SK-N-SH treated with all-trans-retinoic acid at 6 μM for 48 hours (cell line): ENCODE measurements around the gene OFD1.

Source experiments
- ATAC-seq: fragments of 200-7000 bp; cut with Tn5 transposase; 3 replicates; pipeline ENCODE4 v1.9.1; 2020; ENCODE audit warnings: mild to moderate bottlenecking, moderate library complexity
- ARNTL ChIP-seq: fragments of 450-650 bp; formaldehyde crosslinking; IDR thresholded peaks from 2 replicates; pipeline ENCODE4 v1.5.0; 2020; ENCODE audit warnings: low read depth, mild to moderate bottlenecking, moderate library complexity, borderline replicate concordance
- BACH2 ChIP-seq: fragments of 250-450 bp; sonication (Bioruptor Pico); IDR thresholded peaks from 2 replicates; pipeline ENCODE4 v1.9.0; 2021; ENCODE audit warnings: mild to moderate bottlenecking, borderline replicate concordance
- CSDC2 ChIP-seq: fragments of 250-450 bp; sonication (Bioruptor Pico); IDR thresholded peaks from 2 replicates; pipeline ENCODE4 v1.5.0; 2020; ENCODE audit warnings: mild to moderate bottlenecking, moderate library complexity
- ESRRG ChIP-seq: fragments of 250-450 bp; sonication (Bioruptor Pico); IDR thresholded peaks from 2 replicates; pipeline ENCODE4 v1.6.1; 2021; ENCODE audit warnings: mild to moderate bottlenecking
- GLIS3 ChIP-seq: fragments of 250-450 bp; sonication (Bioruptor Pico); IDR thresholded peaks from 2 replicates; pipeline ENCODE4 v1.5.0; 2020; ENCODE audit warnings: mild to moderate bottlenecking, moderate library complexity
- ISL1 ChIP-seq: fragments of 250-450 bp; sonication (Bioruptor Pico); IDR thresholded peaks from 2 replicates; pipeline ENCODE4 v2.1.2; 2022; ENCODE audit warnings: mild to moderate bottlenecking, moderate library complexity
- OSR1 ChIP-seq: fragments of 250-450 bp; sonication (Bioruptor Pico); IDR thresholded peaks from 2 replicates; pipeline ENCODE4 v1.8.0; 2022; ENCODE audit warnings: moderate library complexity, mild to moderate bottlenecking, inconsistent platforms
- PPARA ChIP-seq: fragments of 250-450 bp; sonication (Bioruptor Pico); IDR thresholded peaks from 2 replicates; pipeline ENCODE4 v1.5.0; 2020; ENCODE audit warnings: mild to moderate bottlenecking, borderline replicate concordance
- RARB ChIP-seq: fragments of 250-450 bp; sonication (Bioruptor Pico); IDR thresholded peaks from 2 replicates; pipeline ENCODE4 v1.8.0; 2021; ENCODE audit warnings: mild to moderate bottlenecking, moderate library complexity
- SNAI2 ChIP-seq: fragments of 250-450 bp; sonication (Bioruptor Pico); IDR thresholded peaks from 2 replicates; pipeline ENCODE4 v1.5.0; 2020; ENCODE audit warnings: mild to moderate bottlenecking, moderate library complexity
- TOX ChIP-seq: fragments of 250-450 bp; sonication (Bioruptor Pico); IDR thresholded peaks from 2 replicates; pipeline ENCODE4 v1.8.0; 2021; ENCODE audit warnings: mild to moderate bottlenecking, moderate library complexity, borderline replicate concordance
- ZC3H10 ChIP-seq: fragments of 250-450 bp; sonication (Bioruptor Pico); IDR thresholded peaks from 2 replicates; pipeline ENCODE4 v1.5.1; 2021; ENCODE audit warnings: mild to moderate bottlenecking, moderate library complexity
- ZFP3 ChIP-seq: fragments of 250-450 bp; sonication (Bioruptor Pico); IDR thresholded peaks from 2 replicates; pipeline ENCODE4 v1.5.0; 2020; ENCODE audit warnings: mild to moderate bottlenecking, moderate library complexity
- ZFP30 ChIP-seq: fragments of 450-650 bp; formaldehyde crosslinking; IDR thresholded peaks from 2 replicates; pipeline ENCODE4 v1.5.0; 2022; ENCODE audit warnings: mild to moderate bottlenecking, moderate library complexity
- ZNF565 ChIP-seq: fragments of 450-650 bp; formaldehyde crosslinking; conservative IDR thresholded peaks from 2 replicates; pipeline ENCODE4 v1.5.0; 2020; ENCODE audit warnings: low read depth, mild to moderate bottlenecking, moderate library complexity
- ZNF70 ChIP-seq: fragments of 450-650 bp; formaldehyde crosslinking; IDR thresholded peaks from 2 replicates; pipeline ENCODE4 v1.5.0; 2020; ENCODE audit warnings: mild to moderate bottlenecking, moderate library complexity
- ZNF8 ChIP-seq: fragments of 450-650 bp; formaldehyde crosslinking; IDR thresholded peaks from 2 replicates; pipeline ENCODE4 v1.5.0; 2020; ENCODE audit warnings: mild to moderate bottlenecking, moderate library complexity
- TF ChIP-seq, protein P1 (sequence below): fragments of 250-450 bp; sonication (Bioruptor Pico); IDR thresholded peaks from 2 replicates; pipeline ENCODE4 v1.5.1; 2021; ENCODE audit warnings: mild to moderate bottlenecking, moderate library complexity
- TF ChIP-seq, protein P2 (sequence below): fragments of 250-450 bp; sonication (Bioruptor Pico); IDR thresholded peaks from 2 replicates; pipeline ENCODE4 v1.8.0; 2020; ENCODE audit warnings: mild to moderate bottlenecking, moderate library complexity, borderline replicate concordance
- TF ChIP-seq, protein P3 (sequence below): fragments of 250-450 bp; sonication (Bioruptor Pico); IDR thresholded peaks from 2 replicates; pipeline ENCODE4 v1.5.1; 2020; ENCODE audit warnings: low read depth, mild to moderate bottlenecking, moderate library complexity
- TF ChIP-seq, protein P4 (sequence below): fragments of 250-450 bp; sonication (Bioruptor Pico); IDR thresholded peaks from 2 replicates; pipeline ENCODE4 v1.5.0; 2020; ENCODE audit warnings: mild to moderate bottlenecking, moderate library complexity
- TF ChIP-seq, protein P5 (sequence below): fragments of 250-450 bp; sonication (Bioruptor Pico); IDR thresholded peaks from 2 replicates; pipeline ENCODE4 v1.8.0; 2021; ENCODE audit warnings: low read depth, mild to moderate bottlenecking, moderate library complexity, borderline replicate concordance

The OFD1 gene, protein sequence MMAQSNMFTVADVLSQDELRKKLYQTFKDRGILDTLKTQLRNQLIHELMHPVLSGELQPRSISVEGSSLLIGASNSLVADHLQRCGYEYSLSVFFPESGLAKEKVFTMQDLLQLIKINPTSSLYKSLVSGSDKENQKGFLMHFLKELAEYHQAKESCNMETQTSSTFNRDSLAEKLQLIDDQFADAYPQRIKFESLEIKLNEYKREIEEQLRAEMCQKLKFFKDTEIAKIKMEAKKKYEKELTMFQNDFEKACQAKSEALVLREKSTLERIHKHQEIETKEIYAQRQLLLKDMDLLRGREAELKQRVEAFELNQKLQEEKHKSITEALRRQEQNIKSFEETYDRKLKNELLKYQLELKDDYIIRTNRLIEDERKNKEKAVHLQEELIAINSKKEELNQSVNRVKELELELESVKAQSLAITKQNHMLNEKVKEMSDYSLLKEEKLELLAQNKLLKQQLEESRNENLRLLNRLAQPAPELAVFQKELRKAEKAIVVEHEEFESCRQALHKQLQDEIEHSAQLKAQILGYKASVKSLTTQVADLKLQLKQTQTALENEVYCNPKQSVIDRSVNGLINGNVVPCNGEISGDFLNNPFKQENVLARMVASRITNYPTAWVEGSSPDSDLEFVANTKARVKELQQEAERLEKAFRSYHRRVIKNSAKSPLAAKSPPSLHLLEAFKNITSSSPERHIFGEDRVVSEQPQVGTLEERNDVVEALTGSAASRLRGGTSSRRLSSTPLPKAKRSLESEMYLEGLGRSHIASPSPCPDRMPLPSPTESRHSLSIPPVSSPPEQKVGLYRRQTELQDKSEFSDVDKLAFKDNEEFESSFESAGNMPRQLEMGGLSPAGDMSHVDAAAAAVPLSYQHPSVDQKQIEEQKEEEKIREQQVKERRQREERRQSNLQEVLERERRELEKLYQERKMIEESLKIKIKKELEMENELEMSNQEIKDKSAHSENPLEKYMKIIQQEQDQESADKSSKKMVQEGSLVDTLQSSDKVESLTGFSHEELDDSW

DNA sequence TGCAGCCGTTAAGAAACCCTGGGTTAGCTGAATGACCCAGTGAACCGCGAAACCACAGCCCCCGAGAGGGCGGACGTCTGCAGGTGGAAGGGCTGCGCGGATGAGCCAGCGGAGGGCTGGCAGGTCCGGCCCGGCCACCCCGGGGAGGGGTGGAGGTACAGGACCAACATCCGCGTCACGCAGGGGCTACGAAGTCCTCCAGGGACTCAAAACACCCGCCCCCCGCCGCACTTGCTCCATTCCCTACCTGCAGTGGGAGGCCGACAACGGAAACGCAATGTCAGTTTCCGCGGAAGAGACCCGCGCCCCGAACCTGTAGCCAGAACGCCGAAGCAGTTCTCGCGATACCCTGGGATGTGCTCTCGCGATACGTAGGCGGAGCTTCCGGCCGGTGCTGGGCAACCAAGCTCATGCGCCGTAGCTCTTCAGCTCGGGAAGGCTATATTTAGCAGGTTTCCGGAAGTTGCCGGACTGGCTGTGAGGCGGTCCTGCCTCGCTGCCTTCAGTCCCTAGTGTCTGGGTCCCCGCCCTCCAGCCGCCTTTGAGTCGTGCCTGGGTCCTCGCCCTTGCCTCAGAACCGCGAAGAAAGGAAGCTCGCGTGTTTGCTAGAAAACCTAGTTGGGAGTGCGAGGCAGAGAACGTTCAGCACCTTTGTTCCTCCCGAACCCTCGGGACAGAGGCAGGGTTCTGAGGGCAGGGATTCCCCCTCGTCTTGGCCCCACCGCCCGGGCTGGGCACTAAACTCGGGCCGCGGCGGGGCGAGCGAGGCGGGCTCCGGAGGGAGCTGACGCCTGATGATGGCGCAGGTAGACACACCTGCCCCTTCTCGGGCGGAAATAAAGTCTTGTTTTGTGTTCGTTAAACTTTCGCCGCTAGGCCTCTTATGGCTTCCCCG, at the start of gene OFD1, which contains the start of gene TRAPPC2:
TSS of gene OFD1 (plus strand) at position 471 of the 895 bp plus-strand sequence. CDS start at position 795, 324 bp downstream.
TSS of gene TRAPPC2 (minus strand) at position 343 of the 895 bp plus-strand sequence. CDS start 14,657 bp downstream, outside the sequence.
- TF ChIP-seq SNAI2 (CRISPR knock-in tag) (no peak), CSDC2 (no peak), ZFP3 (CRISPR knock-in tag) (peak; percentile 67; the same call in 1 of the 2 replicates), PPARA (CRISPR knock-in tag) (no peak), ESRRG (CRISPR knock-in tag) (no peak)
- peak; percentile 99 for ATAC-seq

DNA sequence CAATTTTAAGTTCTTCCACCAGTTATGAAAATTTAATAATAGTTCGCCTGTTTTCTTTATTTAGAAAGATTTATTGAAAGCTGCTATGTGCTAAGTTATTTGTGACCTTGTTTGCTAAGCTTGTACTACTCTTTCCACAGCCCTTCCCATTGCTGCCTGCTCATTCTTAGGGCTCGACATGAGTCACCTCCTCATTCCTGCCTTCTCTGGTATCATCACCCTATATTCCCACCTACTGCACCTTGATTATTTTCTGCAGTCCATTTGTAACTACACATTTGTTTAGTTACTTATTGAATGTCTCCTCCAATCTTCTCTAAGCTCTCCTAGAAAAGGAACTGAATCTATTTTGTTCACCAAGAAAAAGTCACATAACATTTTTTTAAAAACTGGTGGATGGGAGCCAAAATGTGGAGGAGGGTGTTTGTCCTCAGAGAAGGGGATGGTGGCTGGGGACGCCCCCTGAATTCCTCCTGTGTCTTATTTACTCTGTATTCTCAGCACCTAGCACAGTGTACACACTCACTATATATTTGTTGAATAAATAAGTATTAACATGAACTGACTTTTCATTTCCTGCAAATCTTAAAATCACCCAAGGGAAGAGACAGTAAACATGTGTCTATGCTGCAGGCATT, 49.3 kb upstream of the OFD1 start:
- TF ChIP-seq GLIS3 (no peak), ZFP30 (CRISPR knock-in tag) (no peak), ZNF8 (CRISPR knock-in tag) (no peak), OSR1 (CRISPR knock-in tag) (no peak), TOX (CRISPR knock-in tag) (no peak), ARNTL (no peak), BACH2 (CRISPR knock-in tag) (no peak), ZNF565 (CRISPR knock-in tag) (no peak), PPARA (CRISPR knock-in tag) (no peak), ZNF70 (CRISPR knock-in tag) (no peak), ESRRG (CRISPR knock-in tag) (no peak), SNAI2 (CRISPR knock-in tag) (no peak)
- TF ChIP-seq, protein P1, sequence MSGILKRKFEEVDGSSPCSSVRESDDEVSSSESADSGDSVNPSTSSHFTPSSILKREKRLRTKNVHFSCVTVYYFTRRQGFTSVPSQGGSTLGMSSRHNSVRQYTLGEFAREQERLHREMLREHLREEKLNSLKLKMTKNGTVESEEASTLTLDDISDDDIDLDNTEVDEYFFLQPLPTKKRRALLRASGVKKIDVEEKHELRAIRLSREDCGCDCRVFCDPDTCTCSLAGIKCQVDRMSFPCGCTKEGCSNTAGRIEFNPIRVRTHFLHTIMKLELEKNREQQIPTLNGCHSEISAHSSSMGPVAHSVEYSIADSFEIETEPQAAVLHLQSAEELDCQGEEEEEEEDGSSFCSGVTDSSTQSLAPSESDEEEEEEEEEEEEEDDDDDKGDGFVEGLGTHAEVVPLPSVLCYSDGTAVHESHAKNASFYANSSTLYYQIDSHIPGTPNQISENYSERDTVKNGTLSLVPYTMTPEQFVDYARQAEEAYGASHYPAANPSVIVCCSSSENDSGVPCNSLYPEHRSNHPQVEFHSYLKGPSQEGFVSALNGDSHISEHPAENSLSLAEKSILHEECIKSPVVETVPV (CRISPR knock-in tag), result no peak
- no peak for ATAC-seq

DNA sequence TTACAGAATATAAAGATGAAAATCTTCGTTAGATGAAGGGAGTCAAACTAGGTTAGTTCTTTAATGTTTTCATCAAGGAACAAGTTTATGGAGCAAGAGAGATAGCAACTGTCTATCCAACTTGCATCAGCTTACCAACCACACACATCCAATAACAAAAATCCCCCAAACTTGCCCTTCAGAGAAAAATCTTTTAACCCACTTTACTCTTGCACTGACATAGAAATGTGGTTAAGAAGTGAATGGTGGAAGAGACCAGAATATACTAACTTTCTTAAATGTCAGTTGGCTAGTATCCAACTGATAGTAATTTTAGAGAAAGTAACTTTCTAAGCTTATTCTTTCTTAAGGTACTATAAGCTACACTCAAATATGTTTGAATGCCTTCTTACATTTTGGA, 47.3 kb upstream of the OFD1 start:
- no peak for ATAC-seq
- TF ChIP-seq SNAI2 (CRISPR knock-in tag), result no peak
- no peak for TF ChIP-seq TOX (CRISPR knock-in tag)
- no peak for TF ChIP-seq RARB
- no peak for TF ChIP-seq ISL1
- TF ChIP-seq ZNF70 (CRISPR knock-in tag), result no peak
- TF ChIP-seq, protein P2, sequence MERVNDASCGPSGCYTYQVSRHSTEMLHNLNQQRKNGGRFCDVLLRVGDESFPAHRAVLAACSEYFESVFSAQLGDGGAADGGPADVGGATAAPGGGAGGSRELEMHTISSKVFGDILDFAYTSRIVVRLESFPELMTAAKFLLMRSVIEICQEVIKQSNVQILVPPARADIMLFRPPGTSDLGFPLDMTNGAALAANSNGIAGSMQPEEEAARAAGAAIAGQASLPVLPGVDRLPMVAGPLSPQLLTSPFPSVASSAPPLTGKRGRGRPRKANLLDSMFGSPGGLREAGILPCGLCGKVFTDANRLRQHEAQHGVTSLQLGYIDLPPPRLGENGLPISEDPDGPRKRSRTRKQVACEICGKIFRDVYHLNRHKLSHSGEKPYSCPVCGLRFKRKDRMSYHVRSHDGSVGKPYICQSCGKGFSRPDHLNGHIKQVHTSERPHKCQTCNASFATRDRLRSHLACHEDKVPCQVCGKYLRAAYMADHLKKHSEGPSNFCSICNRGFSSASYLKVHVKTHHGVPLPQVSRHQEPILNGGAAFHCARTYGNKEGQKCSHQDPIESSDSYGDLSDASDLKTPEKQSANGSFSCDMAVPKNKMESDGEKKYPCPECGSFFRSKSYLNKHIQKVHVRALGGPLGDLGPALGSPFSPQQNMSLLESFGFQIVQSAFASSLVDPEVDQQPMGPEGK (CRISPR knock-in tag), result no peak
- TF ChIP-seq PPARA (CRISPR knock-in tag), result no peak
- TF ChIP-seq ZC3H10 (CRISPR knock-in tag), result no peak
- TF ChIP-seq ESRRG (CRISPR knock-in tag), result no peak
- TF ChIP-seq GLIS3, result no peak
- no peak for TF ChIP-seq BACH2 (CRISPR knock-in tag)
- TF ChIP-seq, protein P3, sequence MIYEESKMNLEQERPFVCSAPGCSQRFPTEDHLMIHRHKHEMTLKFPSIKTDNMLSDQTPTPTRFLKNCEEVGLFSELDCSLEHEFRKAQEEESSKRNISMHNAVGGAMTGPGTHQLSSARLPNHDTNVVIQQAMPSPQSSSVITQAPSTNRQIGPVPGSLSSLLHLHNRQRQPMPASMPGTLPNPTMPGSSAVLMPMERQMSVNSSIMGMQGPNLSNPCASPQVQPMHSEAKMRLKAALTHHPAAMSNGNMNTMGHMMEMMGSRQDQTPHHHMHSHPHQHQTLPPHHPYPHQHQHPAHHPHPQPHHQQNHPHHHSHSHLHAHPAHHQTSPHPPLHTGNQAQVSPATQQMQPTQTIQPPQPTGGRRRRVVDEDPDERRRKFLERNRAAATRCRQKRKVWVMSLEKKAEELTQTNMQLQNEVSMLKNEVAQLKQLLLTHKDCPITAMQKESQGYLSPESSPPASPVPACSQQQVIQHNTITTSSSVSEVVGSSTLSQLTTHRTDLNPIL (CRISPR knock-in tag), result no peak
- TF ChIP-seq, protein P4, sequence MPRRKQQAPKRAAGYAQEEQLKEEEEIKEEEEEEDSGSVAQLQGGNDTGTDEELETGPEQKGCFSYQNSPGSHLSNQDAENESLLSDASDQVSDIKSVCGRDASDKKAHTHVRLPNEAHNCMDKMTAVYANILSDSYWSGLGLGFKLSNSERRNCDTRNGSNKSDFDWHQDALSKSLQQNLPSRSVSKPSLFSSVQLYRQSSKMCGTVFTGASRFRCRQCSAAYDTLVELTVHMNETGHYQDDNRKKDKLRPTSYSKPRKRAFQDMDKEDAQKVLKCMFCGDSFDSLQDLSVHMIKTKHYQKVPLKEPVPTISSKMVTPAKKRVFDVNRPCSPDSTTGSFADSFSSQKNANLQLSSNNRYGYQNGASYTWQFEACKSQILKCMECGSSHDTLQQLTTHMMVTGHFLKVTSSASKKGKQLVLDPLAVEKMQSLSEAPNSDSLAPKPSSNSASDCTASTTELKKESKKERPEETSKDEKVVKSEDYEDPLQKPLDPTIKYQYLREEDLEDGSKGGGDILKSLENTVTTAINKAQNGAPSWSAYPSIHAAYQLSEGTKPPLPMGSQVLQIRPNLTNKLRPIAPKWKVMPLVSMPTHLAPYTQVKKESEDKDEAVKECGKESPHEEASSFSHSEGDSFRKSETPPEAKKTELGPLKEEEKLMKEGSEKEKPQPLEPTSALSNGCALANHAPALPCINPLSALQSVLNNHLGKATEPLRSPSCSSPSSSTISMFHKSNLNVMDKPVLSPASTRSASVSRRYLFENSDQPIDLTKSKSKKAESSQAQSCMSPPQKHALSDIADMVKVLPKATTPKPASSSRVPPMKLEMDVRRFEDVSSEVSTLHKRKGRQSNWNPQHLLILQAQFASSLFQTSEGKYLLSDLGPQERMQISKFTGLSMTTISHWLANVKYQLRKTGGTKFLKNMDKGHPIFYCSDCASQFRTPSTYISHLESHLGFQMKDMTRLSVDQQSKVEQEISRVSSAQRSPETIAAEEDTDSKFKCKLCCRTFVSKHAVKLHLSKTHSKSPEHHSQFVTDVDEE (CRISPR knock-in tag), result no peak
- no peak for TF ChIP-seq ZFP3 (CRISPR knock-in tag)
- TF ChIP-seq, protein P5, sequence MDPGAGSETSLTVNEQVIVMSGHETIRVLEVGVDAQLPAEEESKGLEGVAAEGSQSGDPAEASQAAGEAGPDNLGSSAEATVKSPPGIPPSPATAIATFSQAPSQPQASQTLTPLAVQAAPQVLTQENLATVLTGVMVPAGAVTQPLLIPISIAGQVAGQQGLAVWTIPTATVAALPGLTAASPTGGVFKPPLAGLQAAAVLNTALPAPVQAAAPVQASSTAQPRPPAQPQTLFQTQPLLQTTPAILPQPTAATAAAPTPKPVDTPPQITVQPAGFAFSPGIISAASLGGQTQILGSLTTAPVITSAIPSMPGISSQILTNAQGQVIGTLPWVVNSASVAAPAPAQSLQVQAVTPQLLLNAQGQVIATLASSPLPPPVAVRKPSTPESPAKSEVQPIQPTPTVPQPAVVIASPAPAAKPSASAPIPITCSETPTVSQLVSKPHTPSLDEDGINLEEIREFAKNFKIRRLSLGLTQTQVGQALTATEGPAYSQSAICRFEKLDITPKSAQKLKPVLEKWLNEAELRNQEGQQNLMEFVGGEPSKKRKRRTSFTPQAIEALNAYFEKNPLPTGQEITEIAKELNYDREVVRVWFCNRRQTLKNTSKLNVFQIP, result no peak
- TF ChIP-seq, protein P1 (CRISPR knock-in tag), result no peak
